NCI-H1105 (cell line): ENCODE data around the gene SCAF11.
A peak's percentile ranks its signal among the peaks of the same experiment; 100 is the strongest.
"Not testable (repeated sequence)": the region's sequence is repeated elsewhere in the genome, so short reads cannot be mapped to it uniquely, and the experiment has no call there.

Experiments
- DNase-seq: peaks from one replicate; lab custom pipeline; 2025; lab: John Stamatoyannopoulos, UW

Gene SCAF11, protein sequence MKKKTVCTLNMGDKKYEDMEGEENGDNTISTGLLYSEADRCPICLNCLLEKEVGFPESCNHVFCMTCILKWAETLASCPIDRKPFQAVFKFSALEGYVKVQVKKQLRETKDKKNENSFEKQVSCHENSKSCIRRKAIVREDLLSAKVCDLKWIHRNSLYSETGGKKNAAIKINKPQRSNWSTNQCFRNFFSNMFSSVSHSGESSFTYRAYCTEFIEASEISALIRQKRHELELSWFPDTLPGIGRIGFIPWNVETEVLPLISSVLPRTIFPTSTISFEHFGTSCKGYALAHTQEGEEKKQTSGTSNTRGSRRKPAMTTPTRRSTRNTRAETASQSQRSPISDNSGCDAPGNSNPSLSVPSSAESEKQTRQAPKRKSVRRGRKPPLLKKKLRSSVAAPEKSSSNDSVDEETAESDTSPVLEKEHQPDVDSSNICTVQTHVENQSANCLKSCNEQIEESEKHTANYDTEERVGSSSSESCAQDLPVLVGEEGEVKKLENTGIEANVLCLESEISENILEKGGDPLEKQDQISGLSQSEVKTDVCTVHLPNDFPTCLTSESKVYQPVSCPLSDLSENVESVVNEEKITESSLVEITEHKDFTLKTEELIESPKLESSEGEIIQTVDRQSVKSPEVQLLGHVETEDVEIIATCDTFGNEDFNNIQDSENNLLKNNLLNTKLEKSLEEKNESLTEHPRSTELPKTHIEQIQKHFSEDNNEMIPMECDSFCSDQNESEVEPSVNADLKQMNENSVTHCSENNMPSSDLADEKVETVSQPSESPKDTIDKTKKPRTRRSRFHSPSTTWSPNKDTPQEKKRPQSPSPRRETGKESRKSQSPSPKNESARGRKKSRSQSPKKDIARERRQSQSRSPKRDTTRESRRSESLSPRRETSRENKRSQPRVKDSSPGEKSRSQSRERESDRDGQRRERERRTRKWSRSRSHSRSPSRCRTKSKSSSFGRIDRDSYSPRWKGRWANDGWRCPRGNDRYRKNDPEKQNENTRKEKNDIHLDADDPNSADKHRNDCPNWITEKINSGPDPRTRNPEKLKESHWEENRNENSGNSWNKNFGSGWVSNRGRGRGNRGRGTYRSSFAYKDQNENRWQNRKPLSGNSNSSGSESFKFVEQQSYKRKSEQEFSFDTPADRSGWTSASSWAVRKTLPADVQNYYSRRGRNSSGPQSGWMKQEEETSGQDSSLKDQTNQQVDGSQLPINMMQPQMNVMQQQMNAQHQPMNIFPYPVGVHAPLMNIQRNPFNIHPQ (N-terminal part only)

DNA sequence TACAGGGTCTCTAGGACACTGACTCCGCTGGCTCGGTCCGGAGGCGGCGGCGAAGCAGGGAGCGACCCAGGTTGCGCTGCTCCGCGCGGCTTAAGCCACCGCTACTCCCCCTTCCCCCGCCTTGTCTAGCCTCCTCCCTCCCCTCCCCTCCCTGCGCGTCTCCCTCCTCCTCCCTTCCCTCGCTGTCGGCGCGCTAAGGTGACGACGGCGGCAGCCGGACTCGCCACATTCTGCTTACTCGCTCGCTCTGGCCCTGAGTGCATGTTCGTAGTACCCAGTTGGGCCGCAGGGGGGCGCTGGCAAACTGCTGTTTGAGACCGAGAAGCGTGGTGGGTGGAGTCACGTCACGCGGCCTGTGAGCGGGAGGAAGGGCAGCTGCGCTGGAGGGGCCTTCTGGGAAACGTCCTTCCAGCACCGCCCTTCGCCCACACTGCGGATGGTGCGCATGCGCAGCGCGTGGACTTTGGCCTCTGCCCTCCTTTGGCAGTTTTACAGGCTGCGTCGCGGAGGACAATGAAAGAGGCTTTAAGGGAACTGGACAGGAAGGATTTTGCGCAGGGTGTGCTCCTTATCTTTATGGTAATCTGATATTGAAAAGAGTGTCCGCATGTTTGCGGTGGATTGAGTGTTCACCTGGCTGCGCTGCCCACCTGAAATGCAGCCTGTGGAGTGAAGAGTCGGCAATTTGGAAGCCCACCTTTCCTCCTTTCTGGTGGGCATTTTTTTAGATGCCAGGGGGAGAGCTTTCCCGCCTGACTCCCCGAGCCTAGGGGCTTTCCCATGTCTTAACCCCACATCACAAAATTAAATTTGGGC is at the start of gene SCAF11:
Gene SCAF11 (minus strand): TSS at position 107 of the 816 bp plus-strand sequence. CDS start 26,407 bp downstream, outside the sequence.
- peak; percentile 99 for DNase-seq

DNA sequence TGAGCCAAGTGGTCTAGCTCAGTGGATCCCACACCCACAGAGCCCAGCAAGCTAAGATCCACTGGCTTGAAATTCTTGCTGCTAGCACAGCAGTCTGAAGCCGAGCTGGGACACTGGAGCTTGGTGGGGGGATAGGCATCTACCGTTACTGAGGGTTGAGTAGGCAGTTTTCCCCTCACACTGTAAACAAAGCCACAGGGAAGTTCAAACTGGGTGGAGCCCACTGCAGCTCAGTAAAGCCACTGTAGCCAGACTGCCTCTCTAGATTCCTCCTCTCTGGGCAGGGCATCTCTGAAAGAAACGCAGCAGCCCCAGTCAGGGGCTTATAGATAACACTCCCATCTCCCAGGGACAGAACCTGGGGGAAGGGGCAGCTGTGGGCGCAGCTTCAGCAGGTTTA is 46.7 kb upstream of the SCAF11 start:
- DNase-seq: not testable (repeated sequence)

DNA sequence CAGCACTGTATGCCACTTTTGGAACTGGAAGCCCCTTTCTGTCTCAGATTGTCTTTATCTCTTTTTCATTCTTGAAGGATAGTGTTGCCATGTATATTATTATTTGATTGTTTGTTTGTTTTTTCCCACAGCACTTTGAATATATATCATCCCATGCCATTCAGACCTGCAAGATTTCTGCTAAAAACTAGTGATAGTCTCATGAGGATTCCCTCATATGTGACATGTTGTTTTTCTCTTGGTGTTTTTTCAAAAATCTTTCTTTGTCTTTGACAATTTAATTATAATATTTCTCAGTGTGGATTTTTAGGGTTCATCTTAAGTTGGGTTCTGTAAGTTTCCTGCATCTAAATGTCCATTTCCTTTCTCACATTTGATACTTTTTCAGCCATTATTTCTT is 36.8 kb upstream of the SCAF11 start:
- DNase-seq: no peak

DNA sequence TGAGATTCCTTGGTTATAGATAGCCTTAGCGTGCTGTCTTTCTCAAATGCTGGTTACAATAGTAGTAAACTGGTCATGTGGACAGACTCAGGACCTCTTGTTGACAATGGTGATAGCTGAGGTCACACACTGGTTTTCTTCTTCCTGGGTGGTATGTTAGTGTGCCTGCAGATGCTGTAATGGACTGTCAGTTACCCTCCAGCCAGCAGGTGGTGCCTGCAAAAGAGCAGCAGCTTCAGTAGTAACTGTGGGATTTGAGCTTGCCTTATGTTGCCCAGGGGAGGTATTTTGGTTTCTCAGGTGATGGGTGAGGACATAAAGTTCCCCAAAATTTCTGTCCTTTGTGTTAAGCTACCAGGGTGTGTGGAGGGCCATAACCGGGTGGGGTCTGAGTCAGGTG is 33.7 kb upstream of the SCAF11 start:
- no peak for DNase-seq

DNA sequence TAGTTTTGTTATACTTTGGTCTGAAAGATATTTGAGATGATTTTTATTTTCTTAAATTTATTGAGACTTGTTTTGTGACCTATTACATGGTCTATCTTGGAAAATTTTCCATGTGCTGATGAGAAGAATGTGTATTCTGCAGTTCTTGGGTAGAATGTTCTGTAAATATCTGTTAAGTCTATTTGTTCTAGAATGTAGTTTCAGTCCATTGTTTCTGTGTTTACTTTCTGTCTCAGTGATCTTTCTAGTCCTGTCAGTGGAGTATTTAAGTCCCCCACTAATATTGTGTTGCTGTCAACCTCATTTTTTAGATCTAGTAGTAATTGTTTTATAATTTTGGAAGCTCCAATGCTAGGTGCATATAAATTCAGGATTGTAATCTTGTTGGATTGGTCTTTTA is 30.4 kb upstream of the SCAF11 start:
- DNase-seq: no peak

DNA sequence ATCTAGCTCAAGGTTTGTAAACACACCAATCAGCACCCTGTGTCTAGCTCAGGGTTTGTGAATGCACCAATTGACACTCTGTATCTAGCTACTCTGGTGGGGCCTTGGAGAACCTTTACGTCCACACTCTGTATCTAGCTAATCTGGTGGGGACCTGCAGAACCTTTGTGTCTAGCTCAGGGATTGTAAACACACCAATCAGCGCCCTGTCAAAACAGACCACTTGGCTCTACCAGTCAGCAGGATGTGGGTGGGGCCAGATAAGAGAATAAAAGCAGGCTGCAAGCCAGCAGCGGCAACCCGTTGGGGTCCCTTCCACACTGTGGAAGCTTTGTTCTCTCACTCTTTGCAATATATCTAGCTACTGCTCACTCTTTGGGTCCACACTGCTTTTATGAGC is 28.3 kb upstream of the SCAF11 start:
- not testable (repeated sequence) for DNase-seq

DNA sequence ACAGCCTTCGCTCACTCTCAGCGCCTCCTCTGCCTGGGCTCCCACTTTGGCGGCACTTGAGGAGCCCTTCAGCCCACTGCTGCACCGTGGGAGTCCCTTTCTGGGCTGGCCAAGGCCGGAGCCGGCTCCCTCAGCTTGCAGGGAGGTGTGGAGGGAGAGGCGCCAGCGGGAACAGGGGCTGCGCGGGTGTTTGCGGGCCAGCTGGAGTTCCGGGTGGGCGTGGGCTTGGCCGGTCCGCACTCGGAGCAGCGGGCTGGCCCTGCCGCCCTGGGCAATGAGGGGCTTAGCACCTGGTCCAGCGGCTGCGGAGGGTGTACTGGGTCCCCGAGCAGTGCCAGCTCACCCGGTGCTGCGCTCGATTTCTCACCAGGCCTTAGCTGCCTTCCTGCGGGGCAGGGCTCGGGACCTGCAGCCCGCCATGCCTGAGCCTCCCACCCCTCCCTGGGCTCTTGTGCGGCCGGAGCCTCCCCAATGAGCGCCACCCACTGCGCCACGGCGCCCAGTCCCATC is 27.5 kb upstream of the SCAF11 start:
- not testable (repeated sequence) for DNase-seq

DNA sequence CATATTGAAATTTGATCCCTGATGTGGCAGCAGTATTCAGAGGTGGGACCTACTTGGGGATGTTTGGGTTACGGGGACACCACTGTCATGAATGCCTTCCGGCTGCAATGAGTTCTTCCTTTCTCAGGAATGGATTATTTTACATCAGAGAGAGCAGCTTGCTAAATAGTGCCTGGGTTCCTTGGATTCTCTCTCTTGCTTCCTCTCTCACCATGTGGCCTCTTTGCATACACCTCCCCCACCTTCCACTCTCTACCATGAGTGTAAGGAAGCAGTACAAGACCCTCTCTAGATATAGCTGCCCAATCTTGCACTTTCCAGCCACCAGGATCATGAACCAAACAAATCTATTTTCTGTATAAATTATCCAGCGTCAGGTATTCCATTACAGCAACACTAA is 15.4 kb upstream of the SCAF11 start:
- no peak for DNase-seq

DNA sequence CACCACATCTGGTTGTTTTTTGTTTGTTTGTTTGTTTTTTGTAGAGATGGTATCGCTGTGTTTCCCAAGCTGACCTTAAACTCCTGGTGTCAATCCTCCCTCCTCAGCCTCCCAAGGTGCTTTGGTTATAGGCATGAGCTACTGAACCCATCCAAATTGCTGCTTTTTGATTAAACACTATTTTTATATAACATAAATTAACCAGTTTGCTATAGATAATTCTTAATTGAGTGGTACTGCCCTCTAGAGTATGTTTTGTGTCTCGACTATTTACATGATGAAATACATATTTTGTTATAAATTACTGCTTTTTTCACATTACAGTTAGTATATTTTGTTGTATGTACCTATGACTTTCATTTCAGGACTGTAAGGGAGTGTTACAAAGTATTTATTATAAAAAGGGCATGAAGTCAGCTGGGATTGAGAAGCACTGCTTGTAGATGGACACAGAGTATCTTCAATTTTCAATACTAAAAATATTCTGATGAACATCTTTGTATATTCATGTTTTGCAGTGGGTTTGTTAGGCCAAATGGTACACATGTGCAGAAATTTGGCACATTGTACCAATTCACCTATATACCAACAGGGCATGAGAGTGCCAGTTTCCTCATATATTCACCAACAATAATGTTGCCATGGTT is 14.9 kb upstream of the SCAF11 start:
- no peak for DNase-seq

DNA sequence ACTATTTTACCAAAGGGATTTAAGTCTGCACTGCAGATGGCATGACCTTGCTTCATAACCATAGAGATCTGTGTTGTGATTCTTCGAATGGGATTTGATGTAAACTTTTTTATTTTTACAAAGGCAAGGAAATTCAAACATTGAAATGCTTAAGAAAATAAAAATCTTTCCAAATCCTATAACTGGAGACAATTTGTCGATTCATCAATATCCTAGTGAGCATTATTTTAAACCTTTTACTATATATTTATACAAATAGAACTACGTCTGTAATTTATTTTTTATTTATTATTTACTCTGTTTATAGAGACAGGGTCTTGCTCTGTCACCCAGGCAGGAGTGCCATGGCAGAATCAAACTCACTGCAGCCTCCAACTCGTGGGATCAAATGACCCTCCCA is 14.3 kb upstream of the SCAF11 start:
- no peak for DNase-seq

DNA sequence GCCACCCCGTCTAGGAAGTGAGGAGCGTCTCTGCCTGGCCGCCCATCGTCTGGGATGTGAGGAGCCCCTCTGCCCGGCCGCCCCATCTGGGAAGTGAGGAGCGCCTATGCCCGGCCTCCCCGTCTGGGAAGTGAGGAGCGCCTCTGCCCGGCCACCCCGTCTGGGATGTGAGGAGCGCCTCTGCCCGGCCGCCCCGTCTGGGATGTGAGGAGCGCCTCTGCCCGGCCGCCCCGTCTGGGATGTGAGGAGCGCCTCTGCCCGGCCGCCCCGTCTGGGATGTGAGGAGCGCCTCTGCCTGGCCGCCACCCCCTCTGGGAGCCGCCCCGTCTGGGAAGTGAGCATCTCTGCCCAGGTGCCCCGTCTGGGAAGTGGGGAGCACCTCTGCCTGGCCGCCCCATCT is 9.7 kb upstream of the SCAF11 start:
- not testable (repeated sequence) for DNase-seq

DNA sequence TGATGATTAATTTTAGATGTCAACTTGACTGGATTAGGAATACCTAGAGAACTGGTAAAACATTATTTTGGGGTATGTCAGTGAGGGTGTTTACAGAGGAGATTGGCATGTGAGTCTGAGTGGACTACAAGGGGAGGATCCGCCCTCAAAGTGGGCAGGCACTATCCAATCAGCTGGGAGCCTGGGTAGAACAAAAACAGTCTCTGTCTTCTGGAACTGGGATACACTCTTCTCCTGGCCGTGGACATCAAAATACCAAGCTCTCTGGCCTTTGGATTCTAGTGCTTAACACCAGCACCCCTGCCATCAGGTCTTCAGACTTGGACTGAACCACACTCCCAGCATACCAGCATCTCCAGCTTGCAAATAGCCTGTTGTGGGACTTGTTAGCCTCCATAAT is 4.4 kb upstream of the SCAF11 start:
- no peak for DNase-seq

DNA sequence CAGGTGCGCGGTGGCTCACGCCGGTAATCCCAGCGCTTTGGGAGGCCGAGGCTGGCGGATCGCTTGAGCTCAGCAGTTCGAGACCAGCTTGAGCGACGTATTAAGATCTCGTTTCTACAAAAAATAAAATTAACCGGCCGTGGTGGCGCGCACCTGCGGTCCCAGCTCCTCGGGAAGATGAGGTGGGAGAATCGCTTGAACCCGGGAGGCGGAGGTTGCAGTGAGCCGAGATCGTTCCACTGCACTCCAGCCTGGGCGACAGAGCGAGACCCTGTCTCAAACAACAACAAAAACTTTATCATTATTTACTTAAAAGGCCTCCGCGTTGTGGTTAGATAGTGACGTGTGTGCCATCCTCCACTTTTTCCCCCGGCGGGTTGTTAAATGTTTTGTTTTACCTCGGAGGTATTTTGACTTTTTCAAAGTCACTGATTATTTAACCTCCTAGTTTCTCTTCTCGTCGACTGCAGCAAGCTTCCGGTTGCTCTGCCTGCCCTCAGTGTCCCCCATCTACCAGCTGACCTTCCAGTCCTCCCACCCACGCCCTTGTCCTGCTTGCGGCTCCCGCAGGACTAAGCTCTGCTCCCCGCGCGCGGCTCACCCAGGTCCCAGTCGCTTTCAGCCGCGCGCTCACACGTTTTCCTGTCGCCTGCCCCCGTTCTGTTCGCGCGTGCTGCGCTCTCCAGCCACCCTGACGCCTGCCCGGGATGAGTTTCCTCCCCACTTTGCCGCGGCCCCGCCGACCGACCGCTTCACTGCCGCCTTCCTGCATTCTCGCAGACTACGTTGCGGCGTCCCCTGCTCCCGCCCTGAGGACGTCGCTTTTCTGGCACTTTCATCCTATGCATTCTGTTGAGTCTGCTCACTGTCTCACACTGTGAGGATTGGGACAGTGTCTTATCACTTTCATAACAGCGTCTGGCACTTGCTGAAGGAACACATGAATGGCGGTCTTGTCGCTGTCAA is 1.2 kb upstream of the SCAF11 start:
- DNase-seq: peak; percentile 74

DNA sequence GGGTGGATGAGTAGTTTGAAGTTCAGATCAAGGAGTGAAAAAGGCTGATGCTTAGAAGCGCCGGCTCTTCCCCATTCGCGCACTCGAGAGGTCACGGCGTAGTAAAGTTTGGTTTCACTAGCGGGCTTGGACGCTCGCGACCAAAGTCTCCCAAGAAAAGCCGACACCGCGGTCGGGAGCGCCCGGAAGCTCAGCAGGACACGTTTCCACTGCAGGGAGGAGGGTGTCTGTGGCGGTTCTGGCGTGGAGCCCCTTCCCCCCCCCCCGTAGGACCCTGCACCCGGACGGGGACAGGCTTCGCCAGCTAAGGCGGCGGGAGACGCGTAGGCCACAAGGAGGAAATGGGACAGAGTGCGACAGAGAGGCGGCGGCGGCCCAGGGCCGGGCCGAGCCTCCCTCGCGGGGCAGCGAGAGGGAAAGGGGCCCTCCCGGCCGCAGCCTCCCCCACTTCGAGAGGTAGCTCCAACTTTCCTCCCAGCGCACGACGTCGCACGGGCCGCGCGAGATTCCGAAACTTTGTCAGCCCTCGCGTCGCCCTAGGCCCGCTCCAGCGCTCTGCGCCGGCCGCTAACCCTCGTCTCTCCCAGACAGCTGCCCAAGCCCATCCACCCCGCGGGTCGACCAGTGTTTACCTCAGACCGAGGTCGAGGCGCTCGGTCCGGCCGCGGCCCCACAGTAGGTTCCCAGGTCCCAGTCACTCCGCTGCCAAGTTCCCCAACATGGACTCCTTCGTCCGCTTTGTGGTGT is 480 bp downstream of the SCAF11 start:
- peak; percentile 62 for DNase-seq

DNA sequence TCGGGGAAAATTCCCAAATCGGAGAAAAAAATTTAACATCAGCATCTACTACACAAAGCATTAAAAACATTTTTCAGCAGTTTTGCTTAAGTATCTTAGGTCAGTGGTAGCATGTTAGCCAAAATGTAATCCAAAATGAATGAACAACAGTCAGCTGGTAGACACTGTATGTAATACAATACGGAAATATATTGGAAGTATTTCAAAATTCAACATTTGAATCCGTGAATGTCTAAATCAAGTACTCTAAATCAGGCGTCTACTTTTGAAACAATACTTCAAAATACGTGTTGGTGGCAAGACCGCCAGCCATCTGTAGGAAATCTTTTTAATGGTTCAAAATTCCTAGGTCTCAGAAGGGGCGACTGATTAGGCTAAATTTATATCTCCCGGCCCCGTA is 1.1 kb downstream of the SCAF11 start:
- DNase-seq: no peak

DNA sequence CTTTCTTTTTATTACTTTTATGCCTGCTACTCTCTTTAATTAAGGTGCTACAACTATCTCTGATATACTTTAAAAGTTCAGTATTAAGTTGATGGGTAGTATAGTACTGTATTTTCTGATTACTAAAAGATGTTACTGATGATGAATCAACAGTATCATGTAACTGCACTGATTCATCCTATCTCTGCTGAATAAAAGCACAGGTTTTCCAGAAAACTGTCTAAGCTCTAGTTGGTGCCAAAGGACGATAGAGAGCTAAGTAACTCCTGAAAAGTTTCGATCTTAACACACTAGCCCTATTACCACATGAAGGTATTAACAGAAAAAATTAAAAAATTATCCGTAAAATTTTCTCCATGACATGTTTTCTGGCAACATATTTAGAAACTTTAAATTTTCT is 2.1 kb downstream of the SCAF11 start:
- no peak for DNase-seq

DNA sequence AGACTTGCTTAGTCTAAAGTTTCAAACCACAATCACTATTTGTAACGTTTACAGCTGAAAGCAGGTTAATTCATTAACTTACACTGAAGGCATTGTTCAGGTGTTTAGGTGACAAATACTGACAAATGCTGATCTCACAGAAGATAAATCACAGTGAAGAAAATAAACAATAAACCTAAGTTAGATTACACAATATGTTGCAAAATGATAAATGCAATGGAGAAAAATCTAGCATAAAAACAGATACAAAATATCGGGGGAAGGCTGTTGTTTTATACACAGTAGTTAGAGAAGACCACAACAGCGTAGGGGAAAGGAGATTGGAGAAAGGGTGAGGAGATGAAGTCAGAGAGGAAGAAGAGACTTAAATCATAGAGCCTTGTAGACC is 3.0 kb downstream of the SCAF11 start:
- DNase-seq: no peak

DNA sequence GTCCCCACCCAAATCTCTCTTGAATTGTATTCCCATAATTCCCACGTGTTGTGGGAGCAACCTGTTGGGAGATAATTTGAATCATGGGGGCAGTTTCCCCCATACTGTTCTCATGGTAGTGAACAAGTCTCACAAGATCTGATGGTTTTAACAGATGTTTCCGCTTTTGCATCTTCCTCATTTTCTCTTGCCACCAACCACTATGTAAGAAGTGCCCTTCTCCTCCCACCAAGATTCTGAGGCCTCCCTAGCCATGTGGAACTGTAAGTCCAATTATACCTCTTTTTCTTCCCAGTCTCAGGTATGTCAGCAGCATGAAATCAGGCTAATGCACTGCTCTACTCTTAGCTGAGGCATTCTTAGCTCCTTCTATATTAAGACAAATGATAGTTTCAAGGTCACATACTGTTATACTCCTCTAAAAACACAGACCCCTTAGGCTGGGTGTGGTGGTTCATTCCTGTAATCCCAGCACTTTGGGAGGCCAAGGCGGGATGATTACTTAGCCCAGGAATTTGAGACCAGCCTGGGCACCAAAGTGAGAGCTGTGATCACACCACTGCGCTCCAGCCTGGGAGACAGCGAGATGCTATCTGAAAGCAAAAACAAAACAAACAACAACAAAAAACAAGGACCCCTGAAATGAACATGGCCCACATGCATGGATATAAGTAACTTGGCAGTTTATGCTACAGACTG is 3.6 kb downstream of the SCAF11 start:
- DNase-seq: no peak
